Keratinocyte (primary cell): ENCODE results near the gene RFX2.

Experiments
- EZH2 ChIP-seq: IDR thresholded peaks from one replicate; pipeline ENCODE4 v1.6.1; 2012; ENCODE audit warnings: inconsistent platforms, mild to moderate bottlenecking, low read length, moderate library complexity
- TF ChIP-seq, protein P1 (sequence below), 3 experiments: IDR thresholded peaks in 1 of 3; conservative IDR thresholded peaks in 1 of 3; optimal IDR thresholded peaks in 1 of 3; 2 replicates in 2 of 3; 3 replicates in 1 of 3; pipeline versions ENCODE3 to v1.5.1; 2011; ENCODE audit warnings: low read length in 3 of 3, mild to moderate bottlenecking in 3 of 3, moderate library complexity in 2 of 3, control low read depth in 1 of 3, inconsistent platforms in 1 of 3; ENCODE audit not compliant: insufficient read depth in 2 of 3; ENCODE audit errors: extremely low read depth in 1 of 3

DNA sequence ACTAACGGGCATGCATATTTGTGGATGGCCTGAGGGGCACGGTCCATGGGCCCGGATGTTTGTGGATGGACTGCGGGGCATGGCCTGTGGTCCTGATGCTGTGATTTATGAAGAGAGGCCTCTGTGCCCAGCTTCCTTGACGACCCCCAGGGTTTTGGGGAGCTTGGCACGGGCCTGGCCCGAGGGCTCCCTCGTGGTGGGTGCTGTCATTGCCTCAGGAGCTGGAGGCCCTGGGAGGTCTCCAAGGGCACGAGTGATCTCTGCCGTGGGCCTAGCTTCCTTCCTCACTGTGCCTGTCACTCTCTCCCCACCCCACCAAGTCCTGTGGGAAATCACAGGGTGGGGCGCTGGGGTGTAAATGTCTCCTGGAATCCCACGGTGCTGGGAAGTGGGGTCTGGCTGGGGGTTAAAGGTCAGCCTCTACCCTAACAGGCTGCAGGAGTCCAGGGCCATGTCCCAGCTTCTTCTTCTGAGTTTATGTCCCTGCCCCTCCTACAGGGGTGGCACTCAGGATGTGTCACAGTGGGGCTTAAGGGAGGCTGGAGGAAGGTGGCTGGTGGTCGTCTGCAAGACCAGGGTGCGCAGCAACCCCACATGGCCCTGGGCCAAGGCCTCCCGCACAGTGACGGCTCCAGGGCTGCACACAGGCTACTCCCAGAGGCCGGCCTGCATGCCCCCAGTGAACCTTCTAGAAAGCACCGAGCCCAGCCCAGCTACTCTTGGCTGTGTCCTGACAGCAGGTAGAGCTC, 104.8 kb downstream of the RFX2 start:
- TF ChIP-seq EZH2, result no peak
- TF ChIP-seq, protein P1, sequence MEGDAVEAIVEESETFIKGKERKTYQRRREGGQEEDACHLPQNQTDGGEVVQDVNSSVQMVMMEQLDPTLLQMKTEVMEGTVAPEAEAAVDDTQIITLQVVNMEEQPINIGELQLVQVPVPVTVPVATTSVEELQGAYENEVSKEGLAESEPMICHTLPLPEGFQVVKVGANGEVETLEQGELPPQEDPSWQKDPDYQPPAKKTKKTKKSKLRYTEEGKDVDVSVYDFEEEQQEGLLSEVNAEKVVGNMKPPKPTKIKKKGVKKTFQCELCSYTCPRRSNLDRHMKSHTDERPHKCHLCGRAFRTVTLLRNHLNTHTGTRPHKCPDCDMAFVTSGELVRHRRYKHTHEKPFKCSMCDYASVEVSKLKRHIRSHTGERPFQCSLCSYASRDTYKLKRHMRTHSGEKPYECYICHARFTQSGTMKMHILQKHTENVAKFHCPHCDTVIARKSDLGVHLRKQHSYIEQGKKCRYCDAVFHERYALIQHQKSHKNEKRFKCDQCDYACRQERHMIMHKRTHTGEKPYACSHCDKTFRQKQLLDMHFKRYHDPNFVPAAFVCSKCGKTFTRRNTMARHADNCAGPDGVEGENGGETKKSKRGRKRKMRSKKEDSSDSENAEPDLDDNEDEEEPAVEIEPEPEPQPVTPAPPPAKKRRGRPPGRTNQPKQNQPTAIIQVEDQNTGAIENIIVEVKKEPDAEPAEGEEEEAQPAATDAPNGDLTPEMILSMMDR (optimal IDR thresholded peaks at IDR 0.05 in 1 of 3, IDR thresholded peaks at IDR 0.05 in 1 of 3, conservative IDR thresholded peaks at IDR 0.05 in 1 of 3; ENCODE audit: extremely low read depth in 1 of 3, insufficient read depth in 2 of 3, low read length in 3 of 3), result no peak
